NCI-H2227 treated with DMSO at 0.1 percent for 48 hours (cell line): ENCODE data around the gene ANK2.

Experiments
- DNase-seq: peaks from one replicate; lab custom pipeline; 2025; lab: John Stamatoyannopoulos, UW

Gene ANK2

GRCh38 chr4:113289766-113290165, 240.3 kb downstream of the ANK2 start:
- DNase-seq: no peak

- no peak for DNase-seq
Measured at GRCh38 chr4:113290666-113291065, 241.2 kb downstream of the ANK2 start.

DNA sequence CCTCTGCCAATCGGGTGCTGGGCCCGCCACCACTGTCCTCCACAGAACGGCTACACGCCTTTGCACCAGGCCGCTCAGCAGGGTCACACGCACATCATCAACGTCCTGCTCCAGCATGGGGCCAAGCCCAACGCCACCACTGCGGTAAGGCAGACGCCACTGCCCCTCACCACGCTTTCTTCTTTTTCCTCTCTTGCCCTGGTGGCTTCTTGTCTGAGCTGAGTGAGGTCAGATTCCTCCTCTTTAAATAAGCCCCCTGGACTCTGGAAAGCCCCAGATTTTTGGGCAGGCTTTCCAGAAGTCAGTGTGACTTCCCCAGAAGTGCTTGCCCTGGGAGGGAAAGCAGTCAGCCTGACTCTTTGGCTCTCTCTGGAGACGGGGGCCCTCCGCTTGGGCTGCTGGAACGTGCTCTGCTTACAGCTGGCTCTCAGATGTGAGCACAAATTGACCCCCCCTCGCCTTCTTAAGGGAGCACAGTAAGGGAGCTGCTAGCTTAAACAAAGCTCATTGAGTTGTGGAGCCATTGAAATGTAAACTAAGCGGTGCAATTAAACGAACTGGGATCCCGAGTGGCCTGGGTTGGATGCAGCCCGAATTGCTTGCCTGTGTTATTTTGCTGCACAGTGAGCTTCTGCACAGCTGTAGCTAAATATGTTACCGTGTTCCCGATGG, 243.1 kb downstream of the ANK2 start:
- DNase-seq: peak; percentile 48

DNA sequence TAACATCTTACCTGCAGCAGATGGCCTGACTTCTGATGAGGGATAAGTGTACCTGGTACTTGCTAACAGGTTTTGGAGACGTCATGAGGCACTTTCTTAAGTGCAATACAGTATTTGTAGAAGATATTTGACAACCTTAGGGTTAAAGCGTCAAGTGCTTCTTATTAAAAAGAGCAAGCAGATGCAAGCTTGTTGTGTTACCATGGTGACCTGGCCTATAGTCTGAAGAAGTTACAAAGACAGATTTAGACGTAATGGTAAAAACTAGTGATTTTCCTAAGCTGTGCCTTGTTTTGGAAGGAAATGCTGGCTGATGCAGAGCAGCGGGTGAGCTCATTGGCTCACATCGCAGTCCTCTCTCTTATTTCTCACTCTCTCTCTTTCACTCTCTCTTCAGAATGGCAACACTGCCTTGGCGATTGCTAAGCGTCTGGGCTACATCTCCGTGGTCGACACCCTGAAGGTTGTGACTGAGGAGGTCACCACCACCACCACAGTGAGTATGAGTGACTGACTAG, 243.6 kb downstream of the ANK2 start:
- DNase-seq: peak; percentile 48

DNA sequence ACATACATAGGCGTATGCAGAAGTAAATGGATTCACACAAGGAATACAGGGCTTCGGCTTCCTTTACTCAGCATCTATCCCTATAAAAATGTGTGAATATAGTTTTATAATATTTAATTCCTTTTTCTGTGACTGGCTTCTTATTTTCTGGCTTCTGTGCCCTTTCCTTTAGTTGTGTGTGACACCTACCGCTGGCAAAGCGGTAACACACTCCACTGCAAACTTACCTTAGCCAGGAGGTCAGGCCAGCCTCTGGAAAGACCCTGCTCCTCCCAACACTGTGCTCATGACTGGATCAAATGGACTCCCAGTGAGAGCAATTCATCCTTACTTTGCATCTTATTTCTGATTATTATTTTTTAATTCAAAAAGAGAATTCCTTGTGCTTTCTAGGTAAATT, 244.2 kb downstream of the ANK2 start:
- no peak for DNase-seq

GRCh38 chr4:113294908-113295307, 245.5 kb downstream of the ANK2 start:
- DNase-seq: no peak

- DNase-seq: no peak
Measured at GRCh38 chr4:113300471-113300928, 251.0 kb downstream of the ANK2 start.

GRCh38 chr4:113302051-113302450, 252.6 kb downstream of the ANK2 start:
- DNase-seq: no peak

DNA sequence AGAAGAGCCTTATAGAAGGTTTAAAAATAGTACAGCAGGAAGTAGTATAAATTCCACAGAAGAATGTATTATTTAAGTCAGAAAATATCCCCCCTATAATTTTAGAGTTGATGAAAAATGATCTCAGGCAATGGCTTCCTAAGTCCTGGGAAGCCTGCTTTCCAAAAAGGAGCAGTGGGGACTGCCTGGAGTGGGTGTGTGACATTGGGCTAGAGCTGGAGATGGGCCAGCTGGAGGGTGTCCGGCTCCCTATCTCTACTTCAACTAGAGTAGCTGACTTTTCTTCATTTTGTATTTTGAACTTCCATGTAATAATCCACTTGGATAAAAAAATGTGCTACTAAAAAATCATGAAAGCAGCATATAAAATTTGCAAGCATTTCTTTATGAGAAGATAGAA, 253.9 kb downstream of the ANK2 start:
- no peak for DNase-seq

DNA sequence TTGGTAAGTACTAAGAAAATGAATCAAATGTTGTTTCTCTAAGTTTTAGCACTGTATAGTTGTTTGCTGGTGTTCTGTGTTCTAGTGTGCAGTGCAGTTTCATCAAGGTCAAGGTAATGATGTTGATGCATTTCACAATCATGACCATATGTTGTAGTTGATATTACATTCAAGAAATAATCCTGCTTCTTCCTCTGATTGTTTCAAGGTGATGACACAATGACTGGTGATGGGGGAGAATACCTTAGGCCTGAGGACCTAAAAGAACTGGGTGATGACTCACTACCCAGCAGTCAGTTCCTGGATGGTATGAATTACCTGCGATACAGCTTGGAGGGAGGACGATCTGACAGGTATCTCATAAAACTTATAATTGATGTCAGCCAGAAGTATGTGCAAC, 261.6 kb downstream of the ANK2 start:
- DNase-seq: no peak

- no peak for DNase-seq
Measured at GRCh38 chr4:113312529-113312928, 263.1 kb downstream of the ANK2 start.

DNA sequence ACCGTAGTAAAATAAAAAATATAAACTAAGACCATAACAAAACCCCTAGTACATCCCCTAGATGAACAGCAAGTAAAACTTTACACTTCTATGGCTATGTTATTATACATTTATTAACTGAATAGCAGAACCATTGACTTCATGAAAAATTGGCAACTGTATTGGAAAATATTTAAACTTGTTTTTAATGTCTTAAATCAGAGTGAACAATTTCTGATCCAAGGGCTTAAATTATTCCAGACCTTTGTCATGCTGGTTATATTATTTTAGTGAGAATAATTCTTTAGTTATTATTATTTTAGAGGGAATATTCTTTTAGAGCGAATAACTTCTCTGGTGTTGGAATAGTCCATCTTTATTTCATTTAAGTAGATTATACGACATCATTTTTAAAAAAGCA, 265.0 kb downstream of the ANK2 start:
- DNase-seq: no peak

DNA sequence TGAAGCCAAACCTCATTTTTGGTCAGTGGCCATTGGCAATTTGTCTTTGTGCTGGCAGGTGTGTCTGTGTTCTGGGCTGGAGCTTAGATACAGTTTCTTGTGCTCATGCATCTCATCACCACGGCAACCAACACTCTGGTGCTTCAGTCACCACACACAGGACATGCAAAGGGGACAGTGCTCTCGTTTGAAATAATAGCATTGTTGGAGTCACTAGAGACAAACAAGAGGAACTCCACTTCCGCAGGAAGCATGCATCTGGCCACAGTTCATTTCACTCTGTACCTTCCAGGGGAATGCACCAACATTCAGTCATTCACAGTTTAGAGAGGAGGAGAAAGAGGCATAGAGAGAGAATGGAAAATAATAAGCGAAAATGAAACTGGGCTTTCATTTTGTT, 267.4 kb downstream of the ANK2 start:
- no peak for DNase-seq

- DNase-seq: no peak
Measured at GRCh38 chr4:113317523-113317922, 268.1 kb downstream of the ANK2 start.

- DNase-seq: no peak
Measured at GRCh38 chr4:113322736-113323135, 273.3 kb downstream of the ANK2 start.

- DNase-seq: no peak
Measured at GRCh38 chr4:113325876-113326615, 276.6 kb downstream of the ANK2 start.

GRCh38 chr4:113327494-113327893, 278.0 kb downstream of the ANK2 start:
- DNase-seq: no peak

- no peak for DNase-seq
Measured at GRCh38 chr4:113328514-113328913, 279.1 kb downstream of the ANK2 start.

DNA sequence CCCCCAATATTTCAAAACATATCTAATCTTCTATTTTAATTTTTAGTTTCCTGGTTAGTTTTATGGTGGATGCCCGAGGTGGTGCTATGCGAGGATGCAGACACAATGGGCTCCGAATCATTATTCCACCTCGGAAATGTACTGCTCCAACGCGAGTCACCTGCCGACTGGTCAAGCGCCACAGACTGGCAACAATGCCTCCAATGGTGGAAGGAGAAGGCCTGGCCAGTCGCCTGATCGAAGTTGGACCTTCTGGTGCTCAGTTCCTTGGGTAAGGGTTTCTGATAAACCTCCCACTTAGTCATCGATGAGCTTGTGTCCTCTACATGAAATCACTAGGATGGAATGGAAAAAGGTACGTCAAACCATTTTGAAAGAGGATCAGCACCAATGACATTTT, 280.7 kb downstream of the ANK2 start:
- DNase-seq: no peak

- no peak for DNase-seq
Measured at GRCh38 chr4:113331811-113332210, 282.4 kb downstream of the ANK2 start.

GRCh38 chr4:113332701-113333100, 283.2 kb downstream of the ANK2 start:
- no peak for DNase-seq

DNA sequence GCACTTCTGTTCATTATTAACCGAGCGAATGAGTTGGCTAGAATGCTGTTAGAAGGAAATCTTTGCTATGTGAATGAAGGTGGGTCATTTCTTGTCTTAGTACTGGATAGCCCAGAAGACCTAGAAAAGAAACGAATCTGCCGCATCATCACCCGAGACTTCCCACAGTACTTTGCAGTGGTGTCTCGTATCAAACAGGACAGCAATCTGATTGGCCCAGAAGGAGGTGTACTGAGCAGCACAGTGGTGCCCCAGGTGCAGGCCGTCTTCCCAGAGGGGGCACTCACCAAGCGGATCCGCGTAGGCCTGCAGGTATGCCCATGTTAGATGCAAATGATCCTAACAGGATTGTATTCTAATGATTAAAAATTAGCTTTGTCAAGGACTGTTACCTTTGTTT, 286.3 kb downstream of the ANK2 start:
- no peak for DNase-seq

DNA sequence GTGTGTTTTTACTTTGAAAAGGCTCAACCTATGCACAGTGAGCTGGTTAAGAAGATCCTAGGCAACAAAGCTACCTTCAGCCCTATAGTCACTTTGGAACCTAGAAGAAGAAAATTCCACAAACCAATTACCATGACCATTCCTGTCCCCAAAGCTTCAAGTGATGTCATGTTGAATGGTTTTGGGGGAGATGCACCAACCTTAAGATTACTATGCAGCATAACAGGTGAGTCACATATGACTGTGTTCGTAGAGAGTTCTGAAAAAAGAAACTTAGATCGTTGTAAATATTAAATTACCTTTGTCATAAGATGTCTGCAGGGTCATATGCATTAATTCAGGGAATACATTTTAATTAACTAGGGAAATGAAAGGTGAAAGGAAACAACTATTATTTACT, 287.1 kb downstream of the ANK2 start:
- DNase-seq: no peak

- no peak for DNase-seq
Measured at GRCh38 chr4:113339430-113339813, 290.0 kb downstream of the ANK2 start.
